ENCODE measurements around the gene FN3K.
"Not testable (repeated sequence)": the region's sequence is repeated elsewhere in the genome, so short reads cannot be mapped to it uniquely, and the experiment has no call there.

Gene FN3K

DNA sequence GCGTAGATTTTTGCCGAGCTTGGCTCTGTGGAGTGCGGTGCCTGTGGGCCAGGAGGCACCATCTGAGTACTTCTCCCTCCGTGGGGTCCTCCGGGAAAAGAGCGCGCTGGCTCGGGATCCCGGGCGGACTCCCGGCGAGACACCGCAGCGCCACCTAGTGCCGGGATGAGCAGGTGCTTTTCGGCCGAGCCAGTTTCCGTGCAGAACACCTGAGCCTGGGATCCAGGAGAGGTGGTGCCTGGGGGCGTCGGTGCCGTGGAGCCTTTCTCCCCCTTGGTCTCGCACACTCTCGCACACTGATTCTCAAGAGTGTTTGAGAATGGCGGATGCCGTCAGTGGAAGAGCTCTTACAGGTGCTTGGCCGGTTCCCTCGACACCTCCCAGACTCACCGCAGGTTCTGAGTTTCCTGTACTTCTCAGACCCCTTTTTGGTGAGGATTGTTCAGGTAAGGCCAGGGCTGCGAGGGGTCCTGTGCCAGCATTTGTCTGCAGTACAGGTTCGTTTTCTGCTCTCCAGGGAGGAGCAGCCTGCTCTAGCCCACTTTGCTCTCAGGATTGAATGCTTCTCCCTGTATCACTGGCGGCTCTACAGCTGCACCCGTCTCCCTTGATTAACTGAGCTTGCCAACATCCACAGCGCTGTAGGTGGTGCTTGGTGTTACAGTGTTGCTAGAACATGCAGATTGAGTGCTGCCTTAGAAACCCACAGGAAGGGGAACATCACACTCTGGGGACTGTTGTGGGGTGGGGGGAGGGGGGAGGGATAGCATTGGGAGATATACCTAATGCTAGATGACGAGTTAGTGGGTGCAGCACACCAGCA is 39.8 kb downstream of the FN3K start:
- DNase-seq: peak; percentile 39

DNA sequence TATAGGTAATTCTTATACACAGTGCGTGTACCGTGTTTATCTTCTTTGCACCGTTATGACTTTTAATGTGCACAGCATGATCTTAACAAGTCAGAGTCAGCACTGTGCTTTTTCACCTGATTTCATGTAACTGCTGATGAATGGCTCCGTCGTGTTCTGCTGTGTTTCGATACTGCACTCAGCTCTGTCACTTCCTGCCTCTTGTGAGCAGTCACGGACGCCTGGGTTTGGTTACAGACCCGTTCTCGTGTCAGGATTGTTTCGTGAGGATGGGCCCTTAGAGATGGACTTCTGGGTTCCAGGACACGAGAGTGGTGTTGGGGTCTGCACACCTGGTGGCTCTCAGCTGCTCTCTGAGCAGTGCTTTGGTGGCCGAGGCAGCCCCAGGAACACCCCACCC is 41.0 kb downstream of the FN3K start:
- DNase-seq: no peak

DNA sequence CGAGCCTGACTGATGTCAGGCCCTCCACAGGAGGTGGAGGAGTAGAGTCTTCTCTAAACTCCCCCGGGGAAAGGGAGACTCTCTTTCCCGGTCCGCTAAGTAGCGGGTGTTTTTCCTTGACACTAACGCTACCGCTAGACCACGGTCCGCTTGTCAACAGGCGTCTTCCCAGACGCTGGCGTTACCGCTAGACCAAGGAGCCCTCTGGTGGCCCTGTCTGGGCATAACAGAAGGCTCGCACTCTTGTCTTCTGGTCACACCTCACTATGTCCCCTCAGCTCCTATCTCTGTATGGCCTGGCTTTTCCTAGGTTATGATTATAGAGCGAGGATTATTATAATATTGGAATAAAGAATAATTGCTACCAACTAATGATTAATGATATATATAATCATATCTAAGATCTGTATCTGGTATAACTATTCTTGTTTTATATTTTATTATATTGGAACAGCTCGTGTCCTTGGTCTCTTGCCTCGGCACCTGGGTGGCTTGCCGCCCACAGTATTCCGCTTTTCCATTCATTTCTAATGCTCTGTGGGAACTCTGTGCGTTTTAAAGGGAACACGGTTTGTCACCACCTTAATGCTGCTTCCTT is 42.5 kb downstream of the FN3K start:
- not testable (repeated sequence) for DNase-seq

DNA sequence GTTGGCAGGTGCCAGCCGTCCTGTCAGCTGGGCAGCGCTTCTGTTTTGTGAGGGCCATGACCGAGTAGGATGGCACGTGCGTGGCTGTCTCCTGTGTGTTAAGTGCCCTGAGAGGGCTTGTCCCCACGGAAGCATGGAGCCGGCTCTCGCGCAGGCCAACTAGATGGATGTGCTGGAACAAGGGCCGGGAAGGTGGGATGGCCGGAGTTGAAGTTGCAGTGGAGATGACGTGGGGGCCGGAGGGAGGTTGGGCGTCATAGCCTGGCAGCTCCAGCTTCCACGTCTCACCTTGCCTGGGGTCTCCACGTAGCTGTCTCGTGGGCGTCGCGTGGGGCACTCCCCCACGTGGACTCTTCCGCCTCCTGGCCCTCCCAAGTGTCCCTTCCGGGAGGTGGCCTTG is 44.1 kb downstream of the FN3K start:
- no peak for DNase-seq

DNA sequence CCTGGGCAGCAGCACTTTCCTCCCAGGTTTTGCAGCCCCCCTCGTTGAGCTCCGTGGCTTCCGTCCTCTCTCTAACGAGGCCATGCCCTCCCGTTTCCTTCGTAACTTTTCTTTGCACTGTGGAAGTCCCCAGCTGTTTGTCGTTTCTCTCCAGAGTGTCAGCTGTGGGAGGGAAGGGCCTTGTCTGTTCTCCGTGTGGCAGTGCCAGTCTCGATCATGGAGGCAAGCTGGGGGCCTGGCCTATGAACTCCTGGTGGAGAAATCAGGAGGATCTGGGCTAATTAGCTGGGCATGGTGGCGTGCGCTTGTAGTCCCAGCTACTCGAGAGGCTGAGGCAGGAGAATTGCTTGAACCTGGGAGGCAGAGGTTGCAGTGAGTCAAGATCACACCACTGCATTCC is 44.8 kb downstream of the FN3K start:
- DNase-seq: no peak

DNA sequence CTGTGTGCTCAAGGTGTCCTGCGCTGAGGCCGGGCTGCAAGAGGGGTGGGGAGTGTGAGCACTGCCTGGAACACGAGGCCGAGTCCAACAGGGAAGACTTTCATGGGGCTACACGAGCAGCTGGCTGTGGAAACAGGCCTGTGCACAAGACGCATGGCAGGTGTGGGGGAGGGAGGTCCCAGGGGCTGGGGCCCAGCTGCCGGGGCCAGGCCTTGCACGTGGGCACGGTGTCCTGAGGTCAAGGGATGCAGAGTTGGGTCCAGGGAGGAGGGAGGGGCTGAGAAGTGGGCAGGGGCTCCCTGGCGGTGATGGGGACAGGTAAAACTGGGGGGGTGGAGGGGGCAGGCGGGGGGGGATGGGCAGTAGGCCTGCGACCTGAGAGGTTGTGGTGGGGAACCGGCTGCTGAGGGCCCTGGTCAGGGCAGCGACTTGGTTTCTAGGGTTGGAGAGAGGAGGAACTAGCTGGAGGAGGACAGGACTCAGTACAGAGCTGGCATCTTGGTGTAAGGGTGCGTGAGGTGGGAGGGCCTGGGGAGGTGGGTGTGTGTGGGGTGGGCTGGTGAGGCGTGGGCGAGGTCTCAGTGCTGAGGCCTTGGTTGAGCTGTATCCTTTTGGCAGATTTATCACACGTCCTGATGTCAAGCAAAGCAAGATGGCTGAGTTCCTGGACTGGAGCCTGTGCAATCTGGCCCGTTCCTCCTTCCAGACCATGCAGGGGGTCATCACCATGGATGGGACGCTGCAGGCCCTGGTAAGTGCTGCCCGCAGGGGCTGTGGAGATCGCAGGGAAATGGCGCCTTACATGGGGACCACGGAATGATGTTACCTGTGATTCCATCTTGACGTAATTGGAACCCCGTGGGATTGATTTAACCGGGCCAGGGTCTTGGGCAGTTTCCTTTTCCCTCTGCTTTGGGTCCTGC is 45.8 kb downstream of the FN3K start:
- no peak for DNase-seq

DNA sequence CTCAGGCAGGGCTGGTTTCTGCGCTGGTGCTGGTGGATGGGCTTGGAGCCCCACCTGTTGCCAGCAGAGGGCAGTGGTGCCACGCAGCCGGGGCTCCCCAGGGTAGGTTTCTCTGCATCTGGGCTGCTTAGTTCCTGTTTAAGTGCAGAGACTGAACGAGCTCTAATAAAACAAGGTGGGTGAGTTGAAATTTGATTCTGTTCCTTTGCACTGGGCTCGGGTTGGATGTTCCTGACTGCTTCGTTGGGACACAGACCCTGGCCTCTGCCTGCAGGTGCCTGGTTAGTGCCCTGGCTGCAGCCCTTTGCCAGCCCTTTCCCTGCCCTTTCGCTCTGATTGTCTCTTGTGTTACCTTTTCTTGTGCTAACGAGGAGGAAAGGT is 46.5 kb downstream of the FN3K start:
- DNase-seq: peak; percentile 83

DNA sequence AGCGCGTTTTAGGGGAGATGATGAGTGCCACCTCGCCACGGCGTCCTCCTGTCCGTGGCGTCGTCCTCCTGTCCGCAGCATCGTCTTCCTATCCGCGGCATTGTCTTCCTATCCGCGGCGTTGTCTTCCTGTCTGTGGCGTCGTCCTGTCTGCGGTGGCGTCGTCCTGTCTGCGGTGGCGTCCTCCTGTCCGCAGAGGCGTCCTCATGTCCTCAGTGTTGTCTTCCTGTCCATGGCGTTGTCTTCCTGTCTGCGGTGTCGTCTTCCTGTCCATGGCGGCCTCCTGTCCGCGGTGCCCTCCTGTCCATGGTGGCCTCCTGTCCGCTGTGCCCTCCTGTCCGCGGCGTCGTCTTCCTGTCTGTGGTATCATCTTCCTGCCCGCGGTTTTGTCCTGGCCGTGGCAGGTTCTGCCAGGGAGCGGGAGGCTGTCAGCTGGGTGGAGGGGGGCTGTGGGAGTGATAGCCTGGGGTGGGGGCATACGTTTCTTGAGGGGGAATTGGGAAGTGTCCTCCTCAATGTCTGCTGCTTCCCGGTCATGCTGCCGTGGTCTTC is 47.3 kb downstream of the FN3K start:
- DNase-seq: no peak

DNA sequence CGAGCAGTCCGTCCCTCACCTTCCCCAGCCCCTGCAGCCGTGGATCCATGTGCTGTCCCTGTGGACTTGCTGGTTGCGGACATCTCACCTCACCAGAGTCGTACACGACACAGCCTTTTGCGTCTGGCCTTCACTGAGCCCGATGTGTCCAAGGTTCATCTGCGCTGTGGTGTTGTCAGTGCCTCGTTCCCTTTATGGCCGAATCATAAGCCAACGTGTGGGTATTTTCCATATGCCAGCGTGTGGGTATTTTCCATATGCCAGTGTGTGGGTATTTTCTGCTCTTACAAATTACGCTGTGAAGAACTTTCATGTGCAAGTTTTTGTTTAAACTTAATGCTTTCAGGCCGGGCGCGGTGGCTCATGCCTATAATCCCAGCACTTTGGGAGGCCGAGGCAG is 48.1 kb downstream of the FN3K start:
- no peak for DNase-seq

DNA sequence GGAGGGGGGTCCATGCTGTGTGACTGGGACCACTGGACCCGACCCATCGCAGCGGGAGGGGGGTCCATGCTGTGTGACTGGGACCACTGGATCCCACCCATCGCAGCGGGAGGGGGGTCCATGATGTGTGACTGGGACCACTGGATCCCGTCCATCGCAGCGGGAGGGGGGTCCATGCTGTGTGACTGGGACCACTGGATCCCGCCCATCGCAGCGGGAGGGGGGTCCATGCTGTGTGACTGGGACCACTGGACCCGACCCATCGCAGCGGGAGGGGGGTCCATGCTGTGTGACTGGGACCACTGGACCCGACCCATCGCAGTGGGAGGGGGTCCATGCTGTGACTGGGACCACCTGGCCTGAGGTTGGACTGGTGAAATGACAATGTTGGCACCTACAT is 50.2 kb downstream of the FN3K start:
- DNase-seq: not testable (repeated sequence)

DNA sequence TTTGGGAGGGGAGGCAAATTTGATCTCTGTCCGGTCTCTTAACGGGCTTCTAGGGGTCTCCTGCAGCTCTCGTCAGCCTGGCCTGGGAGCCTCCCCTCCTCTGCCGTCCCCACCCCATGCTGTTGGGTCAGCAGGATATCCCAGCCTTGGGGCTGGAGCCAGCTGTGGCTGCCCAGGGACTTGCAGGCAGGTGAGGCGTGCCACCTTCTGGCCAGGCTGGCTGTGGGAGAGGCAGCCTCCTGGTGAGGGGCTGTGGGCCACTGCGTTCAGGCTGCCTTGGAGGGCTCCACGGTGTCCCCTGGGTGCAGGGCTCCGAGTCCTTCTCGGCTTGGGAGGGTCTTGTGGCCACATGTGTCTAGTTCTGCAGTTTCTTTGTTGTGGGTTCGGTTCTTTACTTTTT is 51.0 kb downstream of the FN3K start:
- no peak for DNase-seq

DNA sequence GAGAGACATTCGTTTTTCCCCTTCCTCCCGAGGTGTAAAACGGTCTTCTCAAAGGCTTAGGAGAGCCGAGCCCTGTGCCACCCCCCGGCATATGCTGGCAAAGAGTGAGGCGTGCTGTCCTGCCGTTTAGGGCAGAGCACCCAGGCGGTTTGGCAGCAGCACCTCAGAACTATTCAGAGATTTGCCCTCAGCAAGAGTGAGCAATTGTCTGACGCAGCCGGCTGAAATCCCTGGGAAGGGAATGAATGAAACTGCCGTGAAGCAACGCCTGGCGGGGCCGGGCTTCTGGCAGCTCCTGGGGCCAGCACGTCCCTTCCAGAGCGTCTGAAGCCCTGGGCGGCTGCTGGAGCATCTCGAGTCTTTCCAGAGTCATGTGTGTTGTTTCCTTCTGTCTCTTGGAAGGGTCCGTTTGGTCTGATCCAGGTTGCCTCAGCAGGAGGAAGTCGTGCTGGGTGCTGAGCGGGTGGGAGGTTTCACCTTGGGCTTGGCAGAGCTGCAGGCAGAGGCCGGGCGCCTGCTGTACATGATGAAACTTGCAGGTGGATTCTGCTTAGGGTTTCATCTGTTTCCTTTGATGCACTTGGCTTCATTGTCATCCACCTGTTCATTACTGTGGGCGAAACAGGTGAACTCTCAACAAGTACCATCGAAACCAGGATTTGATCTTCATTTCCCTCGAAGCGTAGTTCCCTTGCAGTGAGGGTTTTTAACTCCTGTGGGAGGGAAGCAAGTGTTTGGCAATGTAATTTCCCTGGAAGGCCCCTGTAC is 51.9 kb downstream of the FN3K start:
- no peak for DNase-seq

DNA sequence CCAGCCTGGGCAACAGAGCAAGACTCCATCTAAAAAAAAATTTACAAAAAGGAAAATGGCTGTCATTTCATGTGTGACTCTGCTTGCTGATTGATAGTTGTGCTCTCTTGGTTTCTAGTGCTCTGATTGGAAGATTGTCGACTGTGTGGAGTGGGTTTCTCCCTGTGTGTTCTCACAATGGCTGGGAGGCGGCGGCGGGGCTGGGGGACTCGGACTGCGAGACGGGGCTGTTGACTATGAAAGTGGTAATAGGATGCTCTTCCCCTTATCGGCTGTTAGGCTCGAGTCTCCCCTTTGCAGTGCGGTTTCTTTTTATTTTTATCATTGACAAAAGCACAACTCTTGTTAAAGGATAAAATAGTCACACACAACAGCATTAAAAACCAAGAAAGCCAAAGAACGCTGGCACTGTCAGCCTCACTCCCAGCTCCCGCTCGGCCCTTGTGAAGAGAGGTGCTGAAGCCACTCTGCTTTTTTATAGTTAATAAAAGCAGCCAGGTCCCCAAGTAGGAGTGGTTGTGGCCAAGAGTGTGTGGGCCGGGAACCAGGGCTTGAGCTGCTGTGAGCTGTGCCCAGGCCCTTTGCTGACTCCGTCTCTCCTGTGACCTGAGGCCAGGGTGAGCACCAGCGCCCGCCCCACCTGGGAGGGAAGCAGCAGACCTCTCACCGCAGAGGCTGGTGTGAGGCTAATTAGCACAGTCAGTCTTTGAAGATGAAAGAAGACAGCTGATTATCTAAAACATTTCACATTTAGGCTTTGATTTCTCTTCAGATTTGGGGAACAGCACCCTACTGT is 53.0 kb downstream of the FN3K start:
- no peak for DNase-seq

DNA sequence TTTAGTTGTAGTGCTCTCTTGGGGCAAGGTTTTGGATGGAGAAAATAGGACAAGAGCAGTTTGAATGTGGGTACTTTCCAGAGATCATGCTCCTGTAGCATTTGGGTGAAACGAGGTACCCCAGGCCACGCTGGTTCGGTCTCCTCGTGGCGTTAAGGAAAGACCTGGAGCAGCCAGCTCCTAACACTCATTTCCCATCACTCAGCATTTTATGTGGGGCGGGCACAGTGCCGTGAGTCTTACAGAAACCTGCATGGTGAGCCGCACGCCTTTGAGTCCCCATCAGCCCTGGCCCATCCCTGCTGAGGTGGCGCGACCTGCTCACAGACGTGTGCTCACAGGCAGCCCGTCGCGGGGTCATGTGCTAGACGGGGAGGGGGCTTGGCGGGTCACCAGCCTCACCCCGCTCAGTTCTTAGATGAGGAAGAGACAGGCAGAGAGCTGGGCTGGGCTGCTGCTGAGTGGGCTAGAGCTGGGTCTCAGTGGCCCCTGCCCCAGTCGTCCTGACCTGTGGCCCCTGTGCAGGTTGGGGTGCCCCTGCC is 53.7 kb downstream of the FN3K start:
- no peak for DNase-seq

DNA sequence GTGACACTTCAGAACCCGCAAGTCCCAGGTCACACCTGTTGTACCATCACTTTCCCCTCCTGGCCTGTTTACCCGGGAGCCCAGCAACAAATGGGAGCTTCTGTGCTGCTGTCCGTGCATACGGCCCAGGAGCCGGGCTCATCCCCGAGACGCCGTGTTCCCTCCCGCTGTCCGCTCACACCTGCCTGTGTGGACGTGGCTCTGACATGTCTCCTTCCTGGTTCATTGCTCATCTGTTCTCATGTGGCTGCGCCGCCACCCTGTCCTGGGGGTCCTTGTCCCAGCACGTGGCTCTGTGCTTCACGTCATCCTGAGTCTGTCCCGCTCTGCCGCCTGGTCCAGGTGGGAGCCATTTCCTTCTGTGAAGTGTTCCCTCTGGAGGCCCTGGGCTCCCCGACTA is 54.4 kb downstream of the FN3K start:
- DNase-seq: no peak

DNA sequence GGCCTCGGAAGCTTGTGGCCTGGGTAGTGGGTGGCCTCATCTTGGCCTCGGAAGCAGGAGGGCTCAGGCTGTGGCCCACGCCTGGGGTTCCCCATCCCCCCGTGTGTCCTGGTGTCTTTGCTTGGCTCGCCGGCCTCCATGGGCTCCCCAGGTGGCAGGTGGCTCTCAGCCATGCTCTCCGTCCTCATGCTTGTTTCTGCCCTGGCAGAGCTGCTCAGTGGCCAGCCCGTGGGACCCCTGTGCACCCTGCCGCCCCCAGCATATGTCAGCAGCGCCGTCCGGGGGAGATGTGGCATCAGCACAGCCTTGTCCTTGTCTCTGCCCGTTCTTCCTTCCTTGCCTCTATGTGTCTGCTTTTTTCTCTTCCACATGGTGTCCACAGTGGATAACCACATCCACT is 55.0 kb downstream of the FN3K start:
- no peak for DNase-seq

DNA sequence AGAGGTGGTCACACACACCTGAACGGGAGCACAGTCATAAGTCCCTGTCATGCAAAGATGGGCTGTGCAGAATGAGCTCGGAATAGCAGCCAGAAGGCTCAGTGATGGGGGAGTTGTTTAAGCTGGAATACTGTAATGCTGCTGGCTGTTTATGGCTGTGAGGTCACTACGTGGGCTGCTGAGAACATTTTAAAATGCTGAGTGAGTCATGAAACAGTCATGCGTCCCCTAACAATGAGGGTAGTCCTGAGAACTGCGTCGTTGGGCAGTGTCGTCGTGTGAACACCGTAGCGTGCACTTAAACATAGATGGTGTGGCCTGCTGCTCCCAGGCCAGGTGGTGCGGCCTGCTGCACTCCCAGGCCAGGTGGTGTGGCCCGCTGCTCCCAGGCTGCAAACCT is 56.1 kb downstream of the FN3K start:
- no peak for DNase-seq

DNA sequence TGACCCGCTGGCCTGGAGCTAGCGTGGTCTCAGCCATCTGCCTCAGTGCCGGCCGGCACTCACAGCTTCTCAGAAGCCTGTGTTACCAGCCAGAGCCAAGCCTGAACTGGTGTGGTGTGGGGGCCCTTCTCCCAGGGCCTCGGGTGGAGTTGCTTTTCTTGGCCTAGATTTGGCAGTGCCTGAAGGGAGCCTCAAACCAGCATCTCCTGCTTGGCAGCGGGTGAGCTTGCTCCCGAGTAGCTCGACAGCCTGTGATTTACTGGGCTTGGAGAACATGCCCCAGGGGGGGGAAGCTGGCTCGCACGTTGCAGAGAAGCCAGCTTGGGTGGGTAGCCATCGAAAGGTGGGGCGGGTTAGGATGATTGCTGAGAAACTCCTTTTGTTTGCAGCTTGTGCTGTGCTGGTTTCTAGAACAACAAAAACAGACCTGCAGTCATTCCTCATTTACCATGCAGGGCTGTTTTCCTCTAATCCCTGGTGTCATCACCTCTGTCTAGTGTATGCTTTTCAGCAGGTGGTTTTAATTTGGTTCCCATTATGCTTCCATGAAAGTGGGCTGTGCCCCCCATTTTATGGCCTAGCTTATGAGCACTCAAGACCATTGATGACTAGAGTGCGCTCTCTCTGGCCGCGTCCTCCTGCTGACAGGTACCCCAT is 58.7 kb downstream of the FN3K start:
- DNase-seq: no peak

DNA sequence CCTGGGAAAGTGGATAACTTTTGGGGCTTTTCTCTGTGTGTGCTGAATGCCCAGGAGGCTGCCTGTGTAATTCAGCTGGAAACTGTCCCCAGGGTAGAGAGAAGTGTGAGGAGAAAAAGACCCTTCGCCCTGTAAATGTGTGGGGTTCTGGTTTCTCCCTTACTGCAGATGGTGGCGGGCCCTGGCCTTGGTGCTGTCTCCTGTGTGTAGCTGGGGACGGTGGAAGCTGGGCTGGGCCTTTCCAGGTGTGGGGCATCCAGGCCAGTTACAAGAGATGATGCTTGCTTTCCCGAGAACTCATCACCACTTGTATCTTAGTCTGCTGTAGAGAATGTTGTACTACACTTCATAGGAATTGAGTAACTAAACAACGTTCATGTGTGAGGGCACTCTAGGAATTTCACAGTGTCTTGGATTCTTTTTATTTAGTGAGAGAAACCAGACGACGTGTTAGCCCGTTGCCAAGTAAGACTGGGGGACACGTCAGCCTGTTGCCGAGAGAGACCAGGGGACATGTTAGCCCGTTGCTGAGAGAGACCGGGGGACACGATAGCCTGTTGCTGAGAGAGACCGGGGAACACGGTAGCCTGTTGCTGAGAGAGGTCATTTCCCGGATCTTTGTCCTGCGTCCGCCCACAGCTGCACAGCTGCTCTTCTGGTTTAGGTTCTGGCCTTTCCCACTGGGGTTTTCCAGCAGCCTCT is 59.5 kb downstream of the FN3K start:
- no peak for DNase-seq

DNA sequence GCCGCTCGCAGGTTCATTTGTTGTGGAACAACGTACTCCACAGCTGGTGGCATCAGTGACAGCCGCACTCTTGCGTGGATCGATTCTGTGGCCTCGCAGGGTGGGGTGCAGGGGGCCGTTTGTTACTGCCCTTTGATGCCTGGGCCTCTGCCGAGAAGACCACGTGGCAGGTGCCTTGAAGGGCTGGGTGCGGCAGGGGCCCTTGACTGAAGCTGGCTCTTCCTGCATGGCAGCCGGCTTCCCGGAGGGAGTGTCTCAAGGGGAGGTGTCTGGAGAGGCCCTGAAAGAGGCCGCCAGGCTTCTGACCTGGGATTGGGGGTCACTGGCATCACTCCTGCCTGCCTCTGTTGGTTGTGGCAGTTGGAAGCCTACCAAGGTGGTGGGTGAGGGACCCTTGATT is 60.2 kb downstream of the FN3K start:
- no peak for DNase-seq

Measured in T-helper 9 cell (primary cell).